ENCODE results near the gene IKZF2.

Gene IKZF2

GRCh38 chr2:212959471-212960117 is 191.8 kb downstream of the IKZF2 start:
- no peak for DNase-seq (ENCODE audit: low read depth in 1 of 2, low spot score in 1 of 2)

- DNase-seq (ENCODE audit: low read depth in 1 of 2, low spot score in 1 of 2): no peak
These were observed 192.6 kb downstream of the IKZF2 start for GRCh38 chr2:212958757-212959295.

- no peak for DNase-seq (ENCODE audit: low read depth in 1 of 2, low spot score in 1 of 2)
These were observed 193.3 kb downstream of the IKZF2 start for GRCh38 chr2:212958133-212958532.

- DNase-seq (ENCODE audit: low read depth in 1 of 2, low spot score in 1 of 2): no peak
These were observed 193.8 kb downstream of the IKZF2 start for GRCh38 chr2:212957624-212958023.

- DNase-seq (ENCODE audit: low read depth in 1 of 2, low spot score in 1 of 2): no peak
These were observed 194.5 kb downstream of the IKZF2 start for GRCh38 chr2:212956665-212957607.

GRCh38 chr2:212953170-212953920 is 198.1 kb downstream of the IKZF2 start:
- no peak for DNase-seq (ENCODE audit: low read depth in 1 of 2, low spot score in 1 of 2)

- no peak for DNase-seq (ENCODE audit: low read depth in 1 of 2, low spot score in 1 of 2)
These were observed 201.6 kb downstream of the IKZF2 start for GRCh38 chr2:212949786-212950185.

All from activated CD4-positive, alpha-beta T cell treated with anti-CD3 and anti-CD28 coated beads, Interleukin-2, amount 50 U/mL, for 24 hours (primary cell).